Loucy (cell line): ENCODE data around the gene SCGB3A2.

Experiments
- H2AFZ ChIP-seq: fragments of 200-600 bp; sonication (generic); 2 replicates; pipeline ENCODE4 v1.6.0; 2016; ENCODE audit warnings: antibody characterized with exemption, mild to moderate bottlenecking, low read length, moderate library complexity
- H3F3A ChIP-seq: fragments of 200-600 bp; 2 replicates; pipeline ENCODE4 v1.6.0; 2016; ENCODE audit warnings: antibody characterized with exemption, low read depth, mild to moderate bottlenecking
- H3K27me3 ChIP-seq: fragments of 200-600 bp; sonication (generic); 2 replicates; pipeline ENCODE4 v1.6.1; 2014; ENCODE audit warnings: low read length, mild to moderate bottlenecking; ENCODE audit not compliant: insufficient read depth, poor library complexity, severe bottlenecking
- H3K36me3 ChIP-seq: fragments of 200-600 bp; sonication (generic); 2 replicates; pipeline ENCODE4 v1.6.1; 2016; ENCODE audit warnings: low read length; ENCODE audit not compliant: insufficient read depth
- H3K4me1 ChIP-seq: fragments of 200-600 bp; sonication (generic); 2 replicates; pipeline ENCODE4 v1.5.1; 2014; ENCODE audit warnings: low read length, mild to moderate bottlenecking; ENCODE audit not compliant: insufficient read depth, poor library complexity, severe bottlenecking
- H3K4me2 ChIP-seq: fragments of 200-600 bp; sonication (generic); 2 replicates; pipeline ENCODE4 v1.6.0; 2014; ENCODE audit warnings: antibody characterized with exemption, low read length, low read depth, mild to moderate bottlenecking; ENCODE audit not compliant: poor library complexity, severe bottlenecking
- H3K4me3 ChIP-seq: fragments of 200-600 bp; sonication (generic); 2 replicates; pipeline ENCODE4 v1.5.1; 2014; ENCODE audit warnings: low read length, mild to moderate bottlenecking, mixed read lengths; ENCODE audit not compliant: poor library complexity, severe bottlenecking
- H3K79me2 ChIP-seq: fragments of 200-600 bp; sonication (generic); 2 replicates; pipeline ENCODE4 v1.6.1; 2014; ENCODE audit warnings: low read length; ENCODE audit not compliant: insufficient read depth
- H3K9ac ChIP-seq: fragments of 200-600 bp; sonication (generic); 2 replicates; pipeline ENCODE4 v1.6.0; 2014; ENCODE audit warnings: mild to moderate bottlenecking, low read depth, low read length, moderate library complexity; ENCODE audit not compliant: poor library complexity, severe bottlenecking
- H3K9me2 ChIP-seq: fragments of 200-600 bp; sonication (generic); replicated peaks from 2 replicates; pipeline ENCODE4 v1.6.1; 2016; ENCODE audit warnings: low read depth, low read length, mixed read lengths
- H3K9me3 ChIP-seq: fragments of 200-600 bp; sonication (generic); 2 replicates; pipeline ENCODE4 v1.6.1; 2014; ENCODE audit warnings: mild to moderate bottlenecking, antibody characterized with exemption, low read length, low read depth; ENCODE audit not compliant: insufficient read depth
- H4K20me1 ChIP-seq: fragments of 200-600 bp; sonication (generic); 2 replicates; pipeline ENCODE4 v1.6.0; 2014; ENCODE audit warnings: antibody characterized with exemption, low read length, mild to moderate bottlenecking; ENCODE audit not compliant: insufficient read depth, poor library complexity, severe bottlenecking
- EZH2phosphoT487 ChIP-seq: fragments of 200-600 bp; IDR thresholded peaks from 2 replicates; pipeline ENCODE4 v1.6.1; 2018; ENCODE audit warnings: antibody characterized with exemption, mild to moderate bottlenecking, moderate library complexity, borderline replicate concordance
- TF ChIP-seq, protein P1 (sequence below): fragments of 200-600 bp; sonication (generic); conservative IDR thresholded peaks from 2 replicates; pipeline ENCODE4 v1.5.1; 2014; ENCODE audit warnings: mild to moderate bottlenecking, antibody characterized with exemption, low read length

Gene SCGB3A2

DNA sequence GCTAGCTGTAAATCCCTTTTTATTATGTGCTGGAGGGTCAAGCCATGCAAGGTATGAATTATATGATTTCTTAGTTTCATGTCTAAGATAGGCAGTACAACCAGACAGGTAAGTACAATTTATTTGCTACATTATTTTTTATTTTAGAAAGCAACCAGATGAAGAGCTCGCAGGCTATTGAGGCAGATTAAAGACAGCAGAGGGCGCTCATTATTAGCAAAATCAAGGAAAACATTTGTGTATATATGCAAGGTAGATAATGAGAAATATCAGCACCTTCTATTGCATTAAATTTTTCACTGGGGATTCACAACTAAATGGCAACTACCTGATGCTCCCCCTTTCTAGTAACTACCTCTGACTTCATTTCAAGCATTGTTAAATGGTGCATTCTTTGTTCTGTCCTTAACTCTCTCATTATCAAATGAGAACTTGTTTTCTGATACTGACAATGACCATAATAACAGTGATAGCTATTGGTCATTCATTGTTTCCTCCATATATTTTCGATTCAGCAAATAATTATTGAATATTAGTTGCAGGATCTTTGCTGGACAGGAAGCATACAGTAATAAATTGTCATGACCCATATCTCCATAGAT, 8.6 kb downstream of the SCGB3A2 start:
- H2AFZ ChIP-seq: no peak overlapping the region
- H3K9ac ChIP-seq: no peak overlapping the region
- no peaks in the 10 kb centered on the region for H3K4me1 ChIP-seq
- H3K9me3 ChIP-seq: no peaks in the 10 kb centered on the region
- H4K20me1 ChIP-seq: no peaks in the 10 kb centered on the region
- no peak overlapping the region for H3K4me2 ChIP-seq
- H3K79me2 ChIP-seq: no peaks in the 10 kb centered on the region
- no peak for TF ChIP-seq EZH2phosphoT487
- TF ChIP-seq, protein P1, sequence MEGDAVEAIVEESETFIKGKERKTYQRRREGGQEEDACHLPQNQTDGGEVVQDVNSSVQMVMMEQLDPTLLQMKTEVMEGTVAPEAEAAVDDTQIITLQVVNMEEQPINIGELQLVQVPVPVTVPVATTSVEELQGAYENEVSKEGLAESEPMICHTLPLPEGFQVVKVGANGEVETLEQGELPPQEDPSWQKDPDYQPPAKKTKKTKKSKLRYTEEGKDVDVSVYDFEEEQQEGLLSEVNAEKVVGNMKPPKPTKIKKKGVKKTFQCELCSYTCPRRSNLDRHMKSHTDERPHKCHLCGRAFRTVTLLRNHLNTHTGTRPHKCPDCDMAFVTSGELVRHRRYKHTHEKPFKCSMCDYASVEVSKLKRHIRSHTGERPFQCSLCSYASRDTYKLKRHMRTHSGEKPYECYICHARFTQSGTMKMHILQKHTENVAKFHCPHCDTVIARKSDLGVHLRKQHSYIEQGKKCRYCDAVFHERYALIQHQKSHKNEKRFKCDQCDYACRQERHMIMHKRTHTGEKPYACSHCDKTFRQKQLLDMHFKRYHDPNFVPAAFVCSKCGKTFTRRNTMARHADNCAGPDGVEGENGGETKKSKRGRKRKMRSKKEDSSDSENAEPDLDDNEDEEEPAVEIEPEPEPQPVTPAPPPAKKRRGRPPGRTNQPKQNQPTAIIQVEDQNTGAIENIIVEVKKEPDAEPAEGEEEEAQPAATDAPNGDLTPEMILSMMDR: peak; percentile 79
- H3K4me3 ChIP-seq: no peak overlapping the region
- H3F3A ChIP-seq: no peaks in the 10 kb centered on the region
- H3K36me3 ChIP-seq: no peaks in the 10 kb centered on the region
- H3K9me2 ChIP-seq: no peaks in the 10 kb centered on the region
- H3K27me3 ChIP-seq: no peaks in the 10 kb centered on the region

DNA sequence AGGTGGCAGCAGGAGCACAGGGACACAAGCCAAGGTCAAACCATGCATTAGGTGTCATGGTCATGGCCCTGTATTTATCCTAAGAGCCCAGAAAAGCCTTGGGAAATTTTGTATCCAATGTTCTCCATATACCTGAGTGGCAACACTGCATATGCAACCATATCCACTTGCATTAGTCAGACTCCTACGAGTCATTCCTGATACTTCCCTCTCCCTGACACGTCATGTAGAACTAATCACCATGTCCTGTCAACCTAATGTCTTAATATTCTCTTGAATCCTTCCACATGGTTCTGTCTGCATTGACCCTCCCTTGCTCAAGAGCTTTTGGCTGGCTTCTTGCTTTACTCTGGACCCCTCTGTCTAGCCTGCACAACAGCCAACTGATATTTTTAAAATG, 9.4 kb downstream of the SCGB3A2 start:
- Histone ChIP-seq H3K79me2 (no peaks in the 10 kb centered on the region), H3K9me3 (no peaks in the 10 kb centered on the region), H3F3A (no peaks in the 10 kb centered on the region), H3K9ac (no peak overlapping the region), H3K4me3 (no peak overlapping the region), H4K20me1 (no peaks in the 10 kb centered on the region), H3K4me2 (no peak overlapping the region), H3K27me3 (no peaks in the 10 kb centered on the region), H3K9me2 (no peaks in the 10 kb centered on the region), H3K4me1 (no peaks in the 10 kb centered on the region), H2AFZ (no peak overlapping the region), H3K36me3 (no peaks in the 10 kb centered on the region)
- no peak for TF ChIP-seq EZH2phosphoT487

DNA sequence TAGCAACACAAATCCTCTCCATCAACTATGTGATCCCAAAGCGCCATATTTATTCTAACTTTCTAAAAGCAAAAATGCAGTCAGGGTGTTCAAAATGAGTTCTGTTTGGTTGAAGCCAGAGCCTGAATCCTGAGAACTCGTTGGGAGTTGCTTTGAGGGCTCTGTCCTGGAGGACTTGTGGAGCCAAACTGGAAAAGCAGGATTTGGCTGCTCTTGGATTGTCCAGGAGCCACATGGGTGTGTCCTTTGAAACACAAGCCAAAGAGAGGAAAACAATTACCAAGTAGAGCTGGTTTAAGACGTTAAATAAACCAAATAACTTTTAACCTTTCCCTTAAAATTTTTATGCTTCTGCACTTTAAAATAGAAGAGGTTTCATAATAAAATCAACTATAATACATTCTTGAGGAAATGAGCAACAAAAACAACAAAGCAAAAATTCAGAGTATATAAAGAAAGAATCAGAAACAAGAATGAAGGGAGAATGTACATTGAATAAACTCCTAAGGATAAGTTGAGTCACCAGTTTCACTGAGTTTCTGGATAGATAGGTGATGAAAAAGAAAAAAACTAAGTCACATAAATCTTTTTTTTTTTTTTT, 14.3 kb downstream of the SCGB3A2 start:
- Histone ChIP-seq H3K4me2 (no peak overlapping the region), H3K9me2 (no peaks in the 10 kb centered on the region), H3K79me2 (no peaks in the 10 kb centered on the region), H3K9ac (no peak overlapping the region), H2AFZ (no peak overlapping the region), H3K36me3 (no peaks in the 10 kb centered on the region), H3F3A (no peaks in the 10 kb centered on the region), H3K4me3 (no peak overlapping the region), H4K20me1 (no peaks in the 10 kb centered on the region), H3K9me3 (no peaks in the 10 kb centered on the region), H3K4me1 (no peaks in the 10 kb centered on the region), H3K27me3 (no peaks in the 10 kb centered on the region)
- TF ChIP-seq EZH2phosphoT487: no peak
- TF ChIP-seq, protein P1: no peak

DNA sequence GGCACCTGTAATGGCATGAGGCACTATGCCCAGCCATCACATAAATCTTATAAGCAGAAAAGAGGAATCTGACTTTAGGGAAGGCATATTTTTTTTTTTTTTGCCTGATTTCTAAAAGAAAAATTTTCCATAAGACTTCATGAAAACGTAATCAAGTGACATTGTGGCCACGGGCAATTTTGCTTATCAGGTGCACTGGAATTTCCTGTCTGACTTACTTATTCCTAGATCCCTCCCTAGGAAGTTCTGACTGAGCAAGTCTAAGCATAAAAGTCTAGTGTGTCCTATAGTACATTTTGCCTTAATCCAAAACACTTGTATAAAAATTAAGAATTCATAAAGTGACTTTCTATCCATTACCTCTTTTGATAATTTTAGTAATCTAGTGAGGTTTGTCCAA, 15.3 kb downstream of the SCGB3A2 start:
- Histone ChIP-seq H3K9me2 (no peaks in the 10 kb centered on the region), H3F3A (no peaks in the 10 kb centered on the region), H3K9me3 (no peaks in the 10 kb centered on the region), H3K79me2 (no peaks in the 10 kb centered on the region), H4K20me1 (no peaks in the 10 kb centered on the region), H3K4me1 (no peaks in the 10 kb centered on the region), H3K4me3 (no peak overlapping the region), H3K9ac (no peak overlapping the region), H3K4me2 (no peak overlapping the region), H3K27me3 (no peaks in the 10 kb centered on the region), H2AFZ (no peak overlapping the region), H3K36me3 (no peaks in the 10 kb centered on the region)
- no peak for TF ChIP-seq EZH2phosphoT487
- TF ChIP-seq, protein P1: no peak
